IPS-18c (cell line): ENCODE results near the gene LSM5.
A peak's percentile ranks its signal among the peaks of the same experiment; 100 is the strongest.
"Not testable (repeated sequence)": the region's sequence is repeated elsewhere in the genome, so short reads cannot be mapped to it uniquely, and the experiment has no call there.

Source experiments
- H3K4me3 ChIP-seq: 2 replicates; pipeline ENCODE4 v1.7.0; 2013; ENCODE audit warnings: low read depth, mild to moderate bottlenecking, low read length, moderate library complexity; ENCODE audit not compliant: insufficient read depth
- H3K9me3 ChIP-seq: one replicate; pipeline ENCODE4 v1.6.1; 2013; ENCODE audit warnings: mild to moderate bottlenecking, low read length, moderate library complexity; ENCODE audit not compliant: control insufficient read depth, insufficient read depth

LSM5 gene

GRCh38 chr7:32515890-32516550 is 25.8 kb upstream of the LSM5 start:
- Histone ChIP-seq H3K4me3 (no peak overlapping the region), H3K9me3 (peaks cover 26% of the 10 kb centered on the region)

GRCh38 chr7:32513210-32513609 is 23.0 kb upstream of the LSM5 start:
- H3K4me3 ChIP-seq: no peak overlapping the region
- H3K9me3 ChIP-seq: peaks cover 17% of the 10 kb centered on the region

- Histone ChIP-seq H3K9me3 (peaks cover 17% of the 10 kb centered on the region), H3K4me3 (no peak overlapping the region)
These were observed 21.6 kb upstream of the LSM5 start for GRCh38 chr7:32511791-32512190.

DNA sequence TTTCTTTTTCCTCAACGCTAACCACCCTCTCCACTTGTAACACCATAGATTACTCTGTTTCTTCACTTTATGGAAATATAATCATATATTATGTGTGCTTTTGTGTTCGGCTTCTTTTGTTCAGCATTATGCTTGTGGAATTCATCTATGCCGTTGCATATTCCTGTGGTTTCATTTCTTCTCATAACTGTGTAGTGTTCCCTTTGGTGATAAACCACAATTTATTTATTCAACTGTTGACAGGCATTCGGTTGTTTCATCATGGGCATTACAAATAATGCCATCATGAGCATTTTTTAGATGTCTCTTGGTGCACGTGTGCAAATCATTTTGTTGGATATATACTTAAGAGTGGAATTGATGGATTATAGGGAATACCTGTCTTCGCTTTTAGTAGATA is 17.2 kb upstream of the LSM5 start:
- no peaks in the 10 kb centered on the region for H3K9me3 ChIP-seq
- H3K4me3 ChIP-seq: no peak overlapping the region

GRCh38 chr7:32506266-32507054 is 16.3 kb upstream of the LSM5 start:
- no peak overlapping the region for H3K4me3 ChIP-seq

GRCh38 chr7:32502728-32503127 is 12.5 kb upstream of the LSM5 start:
- no peaks in the 10 kb centered on the region for H3K9me3 ChIP-seq
- no peak overlapping the region for H3K4me3 ChIP-seq

More at GRCh38 chr7:32506266-32507054, 16.3 kb upstream of the LSM5 start:
- H3K9me3 ChIP-seq: no peaks in the 10 kb centered on the region

GRCh38 chr7:32501522-32501921 is 11.3 kb upstream of the LSM5 start:
- H3K9me3 ChIP-seq: no peaks in the 10 kb centered on the region
- H3K4me3 ChIP-seq: no peak overlapping the region

DNA sequence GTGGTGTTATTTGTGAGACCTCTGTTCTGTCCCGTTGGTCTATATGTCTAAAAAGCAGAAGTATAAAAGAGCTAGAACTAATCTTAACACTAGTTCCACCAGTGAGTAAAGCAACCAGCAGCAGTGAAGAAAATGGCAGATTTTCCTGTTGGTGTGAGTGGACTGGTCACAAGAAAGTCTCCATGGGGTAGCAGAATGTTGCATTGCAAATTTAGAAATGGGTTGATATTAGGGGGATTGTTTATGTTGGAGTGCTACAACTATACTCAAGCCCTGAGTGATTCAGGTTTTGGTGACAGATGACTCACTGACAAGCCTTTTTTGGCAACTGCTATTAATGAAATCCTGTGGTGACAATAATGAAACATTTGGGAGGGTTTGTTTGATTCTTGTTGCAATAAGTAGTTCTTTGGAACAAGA is 10.8 kb upstream of the LSM5 start:
- no peaks in the 10 kb centered on the region for H3K9me3 ChIP-seq
- H3K4me3 ChIP-seq: no peak overlapping the region

- H3K4me3 ChIP-seq, H3K9me3 ChIP-seq: not testable (repeated sequence)
These were observed 10.0 kb upstream of the LSM5 start for GRCh38 chr7:32500216-32500615.

GRCh38 chr7:32499755-32500154 is 9.6 kb upstream of the LSM5 start:
- not testable (repeated sequence) for H3K4me3 ChIP-seq, H3K9me3 ChIP-seq

GRCh38 chr7:32496052-32496813 is 6.1 kb upstream of the LSM5 start:
- H3K4me3 ChIP-seq: peak overlapping the region; percentile 94
- no peaks in the 10 kb centered on the region for H3K9me3 ChIP-seq

DNA sequence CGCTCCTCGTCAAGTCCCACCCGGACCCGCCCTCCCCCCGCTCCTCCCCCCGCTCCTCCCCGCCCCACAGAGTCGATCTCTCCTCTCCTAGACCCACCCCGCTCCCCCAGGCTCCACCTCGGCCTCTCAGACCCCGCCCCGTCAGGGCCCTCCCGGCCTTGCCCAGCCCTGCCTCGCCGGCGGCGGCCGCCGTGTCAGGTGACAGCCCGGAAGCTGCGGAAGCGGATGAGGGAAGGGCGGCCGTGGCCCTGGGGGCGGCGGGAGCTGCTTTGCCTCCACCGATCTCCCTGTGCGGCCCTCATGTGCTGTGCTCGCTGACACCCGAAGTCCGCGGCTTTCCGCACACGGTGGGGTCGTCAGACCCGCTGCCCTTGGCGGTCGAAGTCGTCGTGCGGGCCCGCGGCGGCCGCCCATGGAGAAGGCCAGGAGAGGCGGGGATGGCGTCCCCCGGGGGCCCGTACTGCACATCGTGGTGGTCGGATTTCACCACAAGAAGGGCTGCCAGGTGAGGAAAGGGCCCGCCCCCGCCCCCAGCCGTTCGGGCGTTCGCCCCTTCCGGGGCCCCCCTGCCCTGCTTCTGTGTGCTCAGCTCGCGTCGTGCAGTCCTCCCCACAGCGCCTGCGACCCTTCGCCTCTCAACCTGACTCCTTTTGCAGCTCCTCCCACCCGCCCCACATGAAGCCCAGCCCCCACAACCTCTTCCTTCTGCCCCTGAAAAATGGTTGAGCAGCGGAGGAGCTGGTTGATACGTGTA is 5.3 kb upstream of the LSM5 start, which contains the start of gene AVL9:
Gene AVL9 (plus strand): TSS at position 192 of the 754 bp plus-strand sequence. CDS start 221 bp downstream, at position 413.
- no peaks in the 10 kb centered on the region for H3K9me3 ChIP-seq
- peak within 1 kb of the TSS; percentile 94 for H3K4me3 ChIP-seq

DNA sequence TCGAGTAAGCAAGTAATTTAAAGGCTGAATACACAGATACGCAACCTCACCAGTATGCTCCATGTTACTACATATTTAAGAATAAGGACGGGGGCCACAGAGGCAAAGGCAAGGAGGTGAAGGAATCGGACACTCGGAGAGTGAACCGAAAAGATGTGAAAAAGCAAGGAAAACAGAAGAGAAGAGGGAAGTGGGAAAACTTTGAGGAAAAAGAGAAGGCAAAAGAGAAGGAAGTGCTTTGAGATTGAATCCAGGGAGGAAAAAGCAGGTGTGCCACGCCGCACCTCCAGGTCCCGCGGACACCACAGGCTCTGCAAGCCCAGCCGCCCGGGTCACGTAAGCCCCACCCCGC is 4.7 kb upstream of the LSM5 start:
- no peaks in the 10 kb centered on the region for H3K9me3 ChIP-seq
- H3K4me3 ChIP-seq: peak overlapping the region; percentile 80

GRCh38 chr7:32489788-32490126 is 423 bp downstream of the LSM5 start:
- Histone ChIP-seq H3K9me3 (no peaks in the 10 kb centered on the region), H3K4me3 (peak overlapping the region; percentile 84)

GRCh38 chr7:32481921-32482320 is 8.3 kb downstream of the LSM5 start:
- Histone ChIP-seq H3K9me3 (no peaks in the 10 kb centered on the region), H3K4me3 (no peak overlapping the region)

DNA sequence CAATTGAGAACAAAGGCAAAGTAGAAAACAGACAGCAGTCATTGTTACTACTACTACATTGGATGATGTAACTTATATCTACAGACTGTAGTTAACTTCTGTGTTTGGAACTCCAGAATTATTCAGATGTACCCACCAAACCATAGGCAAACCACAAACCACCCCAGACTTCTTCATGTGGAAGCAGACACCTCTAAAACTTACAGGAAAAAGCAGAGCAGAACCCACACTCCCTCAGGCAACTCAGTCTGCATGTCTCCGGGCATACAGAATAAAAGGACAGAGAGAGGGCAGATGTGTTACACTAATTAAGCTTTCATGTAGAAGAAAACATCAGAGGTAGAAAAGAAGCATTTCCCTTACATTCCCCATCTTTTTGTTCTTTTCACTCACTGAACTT is 9.0 kb downstream of the LSM5 start:
- H3K9me3 ChIP-seq: no peaks in the 10 kb centered on the region

DNA sequence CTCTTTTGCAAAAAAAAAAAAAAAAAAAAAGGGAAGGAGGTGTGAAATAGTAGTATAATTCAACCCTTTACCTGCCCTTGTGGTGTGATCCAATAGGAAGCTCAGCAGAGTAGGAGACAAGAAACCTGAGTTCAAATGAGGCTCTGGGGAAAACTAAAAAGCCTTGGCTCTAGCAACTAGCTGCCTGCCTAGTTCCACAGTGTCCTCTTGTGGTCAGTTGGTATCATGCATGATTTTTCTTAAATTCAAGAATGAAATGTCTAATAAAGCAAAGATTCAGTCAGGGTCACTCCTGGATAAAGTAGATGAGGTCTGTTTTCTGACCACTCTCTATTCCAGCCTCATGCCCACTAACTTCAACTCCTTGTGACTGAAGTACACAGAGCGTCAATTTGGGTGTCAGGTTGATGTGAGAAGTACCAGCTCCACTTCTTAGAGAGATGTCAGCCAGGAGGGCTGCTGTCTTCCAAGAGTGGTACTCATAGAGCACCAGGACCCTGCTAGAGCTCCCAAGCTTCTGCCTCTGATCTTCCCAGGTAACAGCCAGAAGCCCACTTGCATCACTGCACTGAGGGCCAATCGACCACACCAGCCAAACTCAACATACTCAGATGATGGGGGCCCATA is 10.5 kb downstream of the LSM5 start:
- H3K4me3 ChIP-seq: no peak overlapping the region
- H3K9me3 ChIP-seq: no peaks in the 10 kb centered on the region

More for the DNA sequence above, 9.0 kb downstream of the LSM5 start:
- H3K4me3 ChIP-seq: no peak overlapping the region
